ENCODE data around the gene NR2F1-AS1. TPM values are rescaled to one million over a fixed set of nuclear protein-coding genes. Genes with fewer than 3 reads are reported as not detected.

NR2F1-AS1 gene
- polyA plus RNA-seq, 1 experiment = 29.9 TPM

DNA sequence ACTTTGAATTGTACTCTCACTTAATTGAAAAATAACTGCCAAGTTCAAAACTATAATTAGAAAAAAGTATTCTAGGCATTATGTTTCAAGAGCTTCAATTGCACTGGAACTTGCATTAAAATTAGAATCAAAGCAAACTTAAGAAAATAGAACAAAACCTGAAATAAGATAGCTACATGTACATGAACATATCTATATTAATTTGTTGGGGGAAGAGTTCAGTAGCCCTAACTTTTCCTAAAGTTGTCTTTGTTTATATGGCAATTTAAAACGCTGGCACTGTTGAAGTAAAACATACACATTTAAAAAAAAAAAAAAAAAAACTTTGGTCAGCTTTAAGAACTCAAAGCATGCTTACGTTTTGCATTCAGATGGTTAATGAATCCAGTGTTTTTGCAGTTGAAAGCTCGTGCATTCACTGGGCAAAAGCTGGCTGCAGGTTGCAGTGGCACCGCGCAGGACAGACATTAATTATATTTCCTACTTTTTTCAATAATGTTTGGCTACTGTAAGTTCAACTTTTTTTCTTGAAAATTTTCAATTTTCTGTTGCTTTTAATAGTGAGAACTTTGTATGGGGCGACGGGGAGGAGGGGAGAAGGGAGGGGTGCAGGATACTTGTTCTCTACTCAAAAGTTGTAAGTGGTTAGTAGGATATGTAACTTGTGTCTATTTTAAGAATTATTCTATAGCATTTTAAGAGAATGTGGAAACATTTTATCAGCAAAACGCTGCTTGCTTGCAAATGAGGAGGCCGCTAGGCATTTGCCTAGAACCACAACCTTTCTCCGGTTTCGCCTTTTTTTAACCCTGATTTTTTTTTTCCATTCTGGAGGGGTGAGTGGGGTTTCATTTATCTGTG lies 5.9 kb upstream of the NR2F1-AS1 start:
- TF ChIP-seq, protein P1, sequence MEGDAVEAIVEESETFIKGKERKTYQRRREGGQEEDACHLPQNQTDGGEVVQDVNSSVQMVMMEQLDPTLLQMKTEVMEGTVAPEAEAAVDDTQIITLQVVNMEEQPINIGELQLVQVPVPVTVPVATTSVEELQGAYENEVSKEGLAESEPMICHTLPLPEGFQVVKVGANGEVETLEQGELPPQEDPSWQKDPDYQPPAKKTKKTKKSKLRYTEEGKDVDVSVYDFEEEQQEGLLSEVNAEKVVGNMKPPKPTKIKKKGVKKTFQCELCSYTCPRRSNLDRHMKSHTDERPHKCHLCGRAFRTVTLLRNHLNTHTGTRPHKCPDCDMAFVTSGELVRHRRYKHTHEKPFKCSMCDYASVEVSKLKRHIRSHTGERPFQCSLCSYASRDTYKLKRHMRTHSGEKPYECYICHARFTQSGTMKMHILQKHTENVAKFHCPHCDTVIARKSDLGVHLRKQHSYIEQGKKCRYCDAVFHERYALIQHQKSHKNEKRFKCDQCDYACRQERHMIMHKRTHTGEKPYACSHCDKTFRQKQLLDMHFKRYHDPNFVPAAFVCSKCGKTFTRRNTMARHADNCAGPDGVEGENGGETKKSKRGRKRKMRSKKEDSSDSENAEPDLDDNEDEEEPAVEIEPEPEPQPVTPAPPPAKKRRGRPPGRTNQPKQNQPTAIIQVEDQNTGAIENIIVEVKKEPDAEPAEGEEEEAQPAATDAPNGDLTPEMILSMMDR (IDR thresholded peaks at IDR 0.05; ENCODE audit: low read depth, low read length) = no peak
- POLR2A ChIA-PET = interaction anchor here (0.7 to 1.4 kb wide), 7 partner anchors 14 to 544 kb away, joined by 3 to 7 read pairs (median 3); no protein-coding TSS in a partner anchor
- Histone ChIP-seq H3K9me3 (ENCODE audit: control insufficient read depth, insufficient read depth, low read length) (no peaks in the 10 kb centered on the region; the same call in 1 of the 2 replicates), H3K27ac (ENCODE audit: low read depth, low read length) (peak overlapping the region; percentile 87), H3K4me3 (ENCODE audit: low read depth, low read length) (peak overlapping the region; percentile 92), H3K27me3 (ENCODE audit: control insufficient read depth, insufficient read depth, low read length) (no peaks in the 10 kb centered on the region)
- DNase-seq (ENCODE audit: low read depth, low spot score) = no peak
- CTCF ChIA-PET = interaction anchor here (0.6 to 2.1 kb wide), 11 partner anchors 14 to 1944 kb away, joined by 3 to 13 read pairs (median 3); no protein-coding TSS in a partner anchor

DNA sequence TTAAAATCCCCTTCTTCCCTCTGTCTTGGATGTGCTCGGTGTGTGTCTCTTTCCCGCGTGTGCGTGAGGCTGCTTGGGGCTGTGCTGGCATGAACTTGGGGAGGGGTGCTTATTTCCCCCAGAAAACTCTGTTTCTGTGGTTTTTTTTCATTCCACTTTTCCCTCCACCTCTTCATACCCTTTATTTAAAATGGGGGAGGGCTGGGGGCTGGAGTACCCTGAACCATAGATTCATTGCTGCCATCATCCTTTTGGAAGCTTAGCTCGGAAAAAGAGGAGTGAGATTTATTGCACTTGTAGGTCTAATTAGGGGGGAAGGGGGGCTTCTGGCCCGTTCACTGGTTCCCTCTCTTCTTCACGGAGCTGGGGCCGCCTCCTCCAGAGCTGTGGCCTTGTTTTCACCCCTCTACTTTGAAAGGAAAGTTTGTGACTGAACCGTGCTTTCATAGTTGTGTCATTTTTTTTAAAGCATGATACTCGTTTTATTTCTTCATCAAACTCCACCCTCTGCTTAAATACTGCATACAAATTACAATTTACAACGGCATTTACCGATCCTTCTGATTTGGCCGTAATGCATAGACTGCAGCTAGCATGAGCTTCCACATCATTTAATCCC lies 4.9 kb upstream of the NR2F1-AS1 start:
- Histone ChIP-seq H3K27me3 (ENCODE audit: control insufficient read depth, insufficient read depth, low read length) (no peaks in the 10 kb centered on the region), H3K27ac (ENCODE audit: low read depth, low read length) (peak overlapping the region; percentile 75), H3K4me3 (ENCODE audit: low read depth, low read length) (peak overlapping the region; percentile 92), H3K9me3 (ENCODE audit: control insufficient read depth, insufficient read depth, low read length) (no peaks in the 10 kb centered on the region; the same call in 1 of the 2 replicates)
- TF ChIP-seq, protein P1 (IDR thresholded peaks at IDR 0.05; ENCODE audit: low read depth, low read length) = no peak
- no peak for DNase-seq (ENCODE audit: low read depth, low spot score)
- ChIA-PET CTCF (interaction anchor here (0.5 to 2.1 kb wide), 5 partner anchors 22 to 1364 kb away, joined by 3 to 13 read pairs (median 3); no protein-coding TSS in a partner anchor), POLR2A (no interaction called here)

DNA sequence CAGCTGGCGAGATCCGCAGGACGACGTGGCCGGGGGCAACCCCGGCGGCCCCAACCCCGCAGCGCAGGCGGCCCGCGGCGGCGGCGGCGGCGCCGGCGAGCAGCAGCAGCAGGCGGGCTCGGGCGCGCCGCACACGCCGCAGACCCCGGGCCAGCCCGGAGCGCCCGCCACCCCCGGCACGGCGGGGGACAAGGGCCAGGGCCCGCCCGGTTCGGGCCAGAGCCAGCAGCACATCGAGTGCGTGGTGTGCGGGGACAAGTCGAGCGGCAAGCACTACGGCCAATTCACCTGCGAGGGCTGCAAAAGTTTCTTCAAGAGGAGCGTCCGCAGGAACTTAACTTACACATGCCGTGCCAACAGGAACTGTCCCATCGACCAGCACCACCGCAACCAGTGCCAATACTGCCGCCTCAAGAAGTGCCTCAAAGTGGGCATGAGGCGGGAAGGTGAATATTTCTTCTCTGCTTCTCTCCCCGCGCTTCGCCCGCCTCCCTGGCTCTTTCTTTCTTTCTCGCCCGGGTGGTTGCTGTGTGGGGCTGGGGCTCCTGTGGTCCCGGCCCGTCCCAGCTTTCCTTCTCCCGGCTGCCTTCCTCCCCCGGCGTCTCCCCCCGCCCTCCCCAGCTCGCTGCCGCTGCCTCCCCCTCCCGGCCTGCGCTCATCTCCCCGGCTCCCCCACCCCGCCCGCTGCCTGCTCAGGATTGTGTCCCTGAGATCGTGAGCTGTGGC lies 4.2 kb upstream of the NR2F1-AS1 start:
- peak overlapping the region; percentile 92 for H3K4me3 ChIP-seq (ENCODE audit: low read depth, low read length)
- no peak for DNase-seq (ENCODE audit: low read depth, low spot score)
- H3K27me3 ChIP-seq (ENCODE audit: control insufficient read depth, insufficient read depth, low read length) = no peaks in the 10 kb centered on the region
- no peaks in the 10 kb centered on the region; the same call in 1 of the 2 replicates for H3K9me3 ChIP-seq (ENCODE audit: control insufficient read depth, insufficient read depth, low read length)
- ChIA-PET CTCF (interaction anchor here (0.5 to 2.1 kb wide), 3 partner anchors 22 to 1364 kb away, joined by 3 to 13 read pairs (median 4); no protein-coding TSS in a partner anchor), POLR2A (no interaction called here)
- H3K27ac ChIP-seq (ENCODE audit: low read depth, low read length) = peak overlapping the region; percentile 75
- TF ChIP-seq, protein P1 (IDR thresholded peaks at IDR 0.05; ENCODE audit: low read depth, low read length) = no peak

DNA sequence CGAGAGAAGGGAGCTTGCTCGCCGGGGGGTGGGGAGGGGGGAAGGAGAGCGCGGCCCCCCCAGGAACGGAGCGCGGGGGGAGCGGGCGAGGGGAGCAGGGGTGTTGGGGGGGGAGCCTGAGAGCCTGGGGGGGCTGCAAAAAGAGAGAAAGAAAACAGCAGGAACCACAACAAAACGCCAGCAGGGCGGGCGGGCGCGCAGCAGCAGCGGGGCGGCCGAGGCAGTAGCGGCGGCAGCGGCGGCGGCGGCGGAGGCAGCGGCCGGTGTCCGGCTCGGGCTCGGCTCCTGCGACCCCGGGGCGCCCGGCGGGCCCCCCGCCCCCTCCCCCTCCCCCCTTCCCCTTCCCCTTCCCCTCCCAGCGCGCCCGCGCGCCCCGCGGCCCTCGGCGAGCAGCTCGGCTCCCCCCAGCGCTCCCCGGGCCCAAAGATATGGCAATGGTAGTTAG lies 3.6 kb upstream of the NR2F1-AS1 start:
- H3K4me3 ChIP-seq (ENCODE audit: low read depth, low read length) = peak overlapping the region; percentile 92
- no peak for DNase-seq (ENCODE audit: low read depth, low spot score)
- TF ChIP-seq, protein P1 (IDR thresholded peaks at IDR 0.05; ENCODE audit: low read depth, low read length) = no peak
- ChIA-PET POLR2A (interaction anchor here (0.6 kb wide), 1 partner anchor 356 kb away, joined by 3 read pairs; no protein-coding TSS in a partner anchor), CTCF (interaction anchor here (1.5 to 2.1 kb wide), 2 partner anchors 23 to 217 kb away, joined by 4 to 13 read pairs; no protein-coding TSS in a partner anchor)
- H3K27me3 ChIP-seq (ENCODE audit: control insufficient read depth, insufficient read depth, low read length) = no peaks in the 10 kb centered on the region
- H3K9me3 ChIP-seq (ENCODE audit: control insufficient read depth, insufficient read depth, low read length) = no peaks in the 10 kb centered on the region; the same call in 1 of the 2 replicates
- H3K27ac ChIP-seq (ENCODE audit: low read depth, low read length) = no peak overlapping the region
